Astrocyte of the spinal cord (primary cell): ENCODE results near the gene SLC30A7.

ENCODE experiments used
- DNase-seq: peaks from one replicate; pipeline ENCODE4 v3.0.0; 2011; ENCODE audit warnings: low read depth, low spot score
- H3K4me3 ChIP-seq: 2 replicates; pipeline ENCODE4 v1.5.1; 2011; ENCODE audit warnings: low read depth, mild to moderate bottlenecking, low read length, moderate library complexity
- CTCF ChIP-seq: IDR thresholded peaks from 2 replicates; pipeline ENCODE4 v1.5.1; 2012; ENCODE audit warnings: low read depth, mild to moderate bottlenecking, low read length, inconsistent platforms
- in situ Hi-C: cut with HindIII; loops from 2 replicates; pipeline ENCODE4 v1.10.0; 2017; ENCODE audit warnings: low sequenced_read_pairs

The SLC30A7 gene

GRCh38 chr1:100891380-100891779, 4.5 kb upstream of the SLC30A7 start:
- no peak overlapping the region for H3K4me3 ChIP-seq
- no peak for TF ChIP-seq CTCF
- in situ Hi-C loops = no loop called here
- DNase-seq = no peak

GRCh38 chr1:100892554-100892953, 3.3 kb upstream of the SLC30A7 start:
- in situ Hi-C loops = no loop called here
- no peak for DNase-seq
- TF ChIP-seq CTCF = no peak
- no peak overlapping the region for H3K4me3 ChIP-seq

GRCh38 chr1:100893718-100894117, 2.2 kb upstream of the SLC30A7 start:
- in situ Hi-C loops = no loop called here
- DNase-seq = no peak
- H3K4me3 ChIP-seq = peak overlapping the region; percentile 96
- no peak for TF ChIP-seq CTCF

- no peak for TF ChIP-seq CTCF
- peak; percentile 80 for DNase-seq
- peak within 1 kb of the TSS; percentile 96 for H3K4me3 ChIP-seq
- in situ Hi-C loops = no loop called here
These were observed 1.0 kb upstream of the SLC30A7 start, which contains the start of gene EXTL2 for GRCh38 chr1:100894603-100895539. EXTL2 (minus strand) TSS chr1:100894842; CDS start chr1:100888757, 6,085 bp downstream.

GRCh38 chr1:100896481-100896982, 642 bp downstream of the SLC30A7 start:
- H3K4me3 ChIP-seq = peak overlapping the region; percentile 96
- TF ChIP-seq CTCF = no peak
- in situ Hi-C loops = no loop called here
- peak; percentile 48 for DNase-seq

- no peak overlapping the region for H3K4me3 ChIP-seq
- in situ Hi-C loops = no loop called here
- DNase-seq = no peak
- no peak for TF ChIP-seq CTCF
These were observed 6.5 kb downstream of the SLC30A7 start for GRCh38 chr1:100902365-100902764.
